CD4-positive, CD25-positive, alpha-beta regulatory T cell (primary cell): Measurements from ENCODE around the gene ZNF335. TPM values are rescaled to one million over a fixed set of nuclear protein-coding genes. Genes with fewer than 3 reads are reported as not detected.

Experiments used
- ATAC-seq, 2 donors: fragments of 150-1000 bp; cut with Tn5 transposase; one replicate each; pipeline ENCODE4 v1.10.0; 2021; ENCODE audit warnings: low read depth in 2 of 2, moderate number of reproducible peaks in 2 of 2, moderate library complexity in 1 of 2
- DNase-seq, 3 donors: peaks; one replicate each; pipeline versions ENCODE4 v3.0.0 to v3.0.0-alpha.2; 2012 to 2022; ENCODE audit warnings: mixed read lengths in 1 of 3
- H3K27ac ChIP-seq: one replicate; pipeline ENCODE4 v1.7.0; 2013; ENCODE audit warnings: mild to moderate bottlenecking, low read length; ENCODE audit not compliant: insufficient read depth, poor library complexity, severe bottlenecking
- H3K27me3 ChIP-seq: one replicate; pipeline ENCODE4 v1.7.0; 2013; ENCODE audit warnings: low read length; ENCODE audit not compliant: control insufficient read depth, insufficient read depth
- H3K36me3 ChIP-seq: one replicate; pipeline ENCODE4 v1.7.0; 2013; ENCODE audit warnings: mild to moderate bottlenecking, low read length, moderate library complexity; ENCODE audit not compliant: control insufficient read depth, insufficient read depth
- H3K4me1 ChIP-seq: 2 replicates; pipeline ENCODE4 v1.7.0; 2013; ENCODE audit warnings: mild to moderate bottlenecking, low read length; ENCODE audit not compliant: insufficient read depth, control insufficient read depth, poor library complexity, severe bottlenecking
- H3K4me3 ChIP-seq: one replicate; pipeline ENCODE4 v1.7.0; 2013; ENCODE audit warnings: low read depth, mild to moderate bottlenecking, low read length, moderate library complexity
- H3K9me3 ChIP-seq, 2 experiments: 1 replicate in 1 of 2; 2 replicates in 1 of 2; pipeline ENCODE4 v1.7.0; 2013; ENCODE audit warnings: low read length in 2 of 2, mild to moderate bottlenecking in 1 of 2, moderate library complexity in 1 of 2; ENCODE audit not compliant: control insufficient read depth in 2 of 2
- H3K27ac Mint-ChIP-seq, 3 donors: one replicate each; pipeline ENCODE4 v1.8.0; 2020 to 2022; ENCODE audit warnings: mild to moderate bottlenecking in 3 of 3, mixed read lengths in 3 of 3, moderate library complexity in 2 of 3
- H3K27me3 Mint-ChIP-seq: one replicate; pipeline ENCODE4 v1.8.0; 2022; ENCODE audit warnings: mild to moderate bottlenecking, mixed read lengths
- H3K36me3 Mint-ChIP-seq: one replicate; pipeline ENCODE4 v1.8.0; 2020; ENCODE audit warnings: mixed read lengths
- H3K4me1 Mint-ChIP-seq, 4 donors: one replicate each; pipeline ENCODE4 v1.8.0; 2020 to 2022; ENCODE audit warnings: mixed read lengths in 4 of 4, mild to moderate bottlenecking in 1 of 4
- H3K4me3 Mint-ChIP-seq, 4 donors: one replicate each; pipeline ENCODE4 v1.8.0; 2020 to 2022; ENCODE audit warnings: mild to moderate bottlenecking in 4 of 4, mixed read lengths in 4 of 4, moderate library complexity in 3 of 4
- H3K9me3 Mint-ChIP-seq, 7 donors: one replicate each; pipeline ENCODE4 v1.8.0; 2020 to 2022; ENCODE audit warnings: mixed read lengths in 7 of 7, mild to moderate bottlenecking in 3 of 7, moderate library complexity in 2 of 7
- polyA plus RNA-seq, 4 donors: library from polyadenylated mRNA; unstranded; fragments of 300-500 nt; fragmentation: Illumina TruSeq; gene quantifications; one replicate each; pipeline ENCODE4 v1.2.3, GENCODE V29; 2021
- total RNA-seq: library from RNA; stranded (reverse); gene quantifications from one replicate; pipeline ENCODE4 v1.2.3, GENCODE V29; 2022

The ZNF335 gene
- total and polyA plus RNA-seq, 5 donors from 2014 or later = 8.2 to 137 (median 12.8) TPM

GRCh38 chr20:45920462-45921336, 51.3 kb downstream of the ZNF335 start:
- no peaks in the 10 kb centered on the region for H3K36me3 Mint-ChIP-seq
- no peaks in the 10 kb centered on the region for H3K4me1 ChIP-seq
- H3K4me3 ChIP-seq = no peak overlapping the region
- H3K4me1 Mint-ChIP-seq = no peaks in the 10 kb centered on the region
- H3K9me3 ChIP-seq = no peaks in the 10 kb centered on the region
- H3K9me3 Mint-ChIP-seq = no peaks in the 10 kb centered on the region
- no peak overlapping the region for H3K27ac Mint-ChIP-seq
- H3K4me3 Mint-ChIP-seq = no peak overlapping the region
- DNase-seq (no peak), ATAC-seq (no peak)
- H3K27ac ChIP-seq = no peak overlapping the region
- peaks cover 52% of the 10 kb centered on the region for H3K27me3 Mint-ChIP-seq
- H3K36me3 ChIP-seq = no peaks in the 10 kb centered on the region
- H3K27me3 ChIP-seq = no peaks in the 10 kb centered on the region

- DNase-seq (no peak), ATAC-seq (no peak)
- Histone ChIP-seq H3K4me3 (no peak overlapping the region), H3K4me1 (no peaks in the 10 kb centered on the region), H3K9me3 (no peaks in the 10 kb centered on the region), H3K27ac (no peak overlapping the region), H3K36me3 (no peaks in the 10 kb centered on the region), H3K27me3 (no peaks in the 10 kb centered on the region)
- Mint-ChIP-seq H3K36me3 (no peaks in the 10 kb centered on the region), H3K4me3 (no peak overlapping the region), H3K27ac (peak overlapping the region in 1 of 3 donors; percentile 71), H3K27me3 (peaks cover 61% of the 10 kb centered on the region), H3K4me1 (no peaks in the 10 kb centered on the region), H3K9me3 (no peaks in the 10 kb centered on the region)
Measured at GRCh38 chr20:45919542-45920399, 52.2 kb downstream of the ZNF335 start.

GRCh38 chr20:45918779-45919537, 53.0 kb downstream of the ZNF335 start:
- H3K9me3 Mint-ChIP-seq = no peaks in the 10 kb centered on the region

GRCh38 chr20:45918182-45918737, 53.7 kb downstream of the ZNF335 start:
- H3K4me3 Mint-ChIP-seq = peak overlapping the region in 1 of 4 donors; percentile 21
- no peak overlapping the region for H3K27ac Mint-ChIP-seq
- no peaks in the 10 kb centered on the region for H3K9me3 ChIP-seq
- H3K27me3 Mint-ChIP-seq = peaks cover 64% of the 10 kb centered on the region
- H3K4me1 Mint-ChIP-seq = no peaks in the 10 kb centered on the region
- no peaks in the 10 kb centered on the region for H3K4me1 ChIP-seq
- no peak overlapping the region for H3K27ac ChIP-seq
- H3K36me3 ChIP-seq = no peaks in the 10 kb centered on the region
- H3K4me3 ChIP-seq = no peak overlapping the region
- H3K36me3 Mint-ChIP-seq = no peaks in the 10 kb centered on the region
- H3K27me3 ChIP-seq = no peaks in the 10 kb centered on the region
- ATAC-seq (no peak), DNase-seq (no peak)
- H3K9me3 Mint-ChIP-seq = no peaks in the 10 kb centered on the region

More at GRCh38 chr20:45918779-45919537, 53.0 kb downstream of the ZNF335 start:
- Mint-ChIP-seq H3K4me1 (no peaks in the 10 kb centered on the region), H3K27ac (no peak overlapping the region), H3K36me3 (no peaks in the 10 kb centered on the region), H3K4me3 (no peak overlapping the region), H3K27me3 (peaks cover 62% of the 10 kb centered on the region)
- no peaks in the 10 kb centered on the region for H3K4me1 ChIP-seq
- DNase-seq = no peak
- no peaks in the 10 kb centered on the region for H3K27me3 ChIP-seq
- H3K4me3 ChIP-seq = no peak overlapping the region
- no peak for ATAC-seq
- H3K36me3 ChIP-seq = no peaks in the 10 kb centered on the region
- H3K27ac ChIP-seq = no peak overlapping the region
- no peaks in the 10 kb centered on the region for H3K9me3 ChIP-seq

- Mint-ChIP-seq H3K27ac (peak overlapping the region in 1 of 3 donors; percentile 59), H3K4me1 (no peaks in the 10 kb centered on the region), H3K4me3 (peak overlapping the region in 1 of 4 donors; percentile 38), H3K27me3 (peaks cover 61% of the 10 kb centered on the region), H3K36me3 (no peaks in the 10 kb centered on the region), H3K9me3 (no peaks in the 10 kb centered on the region)
- DNase-seq (no peak), ATAC-seq (no peak)
- no peaks in the 10 kb centered on the region for H3K4me1 ChIP-seq
- H3K36me3 ChIP-seq = no peaks in the 10 kb centered on the region
- H3K27me3 ChIP-seq = peaks cover 2% of the 10 kb centered on the region
- H3K4me3 ChIP-seq = no peak overlapping the region
- H3K9me3 ChIP-seq = no peaks in the 10 kb centered on the region
- H3K27ac ChIP-seq = no peak overlapping the region
Measured at GRCh38 chr20:45917790-45918141, 54.2 kb downstream of the ZNF335 start.

- no peak for DNase-seq
- Mint-ChIP-seq H3K4me3 (peak overlapping the region in 1 of 4 donors; percentile 50), H3K27me3 (peaks cover 43% of the 10 kb centered on the region), H3K27ac (no peak overlapping the region), H3K4me1 (peaks cover 0 to 21% (median 7%) of the 10 kb centered on the region in 4 donors), H3K9me3 (no peaks in the 10 kb centered on the region), H3K36me3 (no peaks in the 10 kb centered on the region)
- Histone ChIP-seq H3K4me1 (peaks cover 19% of the 10 kb centered on the region), H3K9me3 (no peaks in the 10 kb centered on the region), H3K4me3 (no peak overlapping the region), H3K36me3 (no peaks in the 10 kb centered on the region), H3K27ac (no peak overlapping the region), H3K27me3 (peaks cover 2% of the 10 kb centered on the region)
- no peak for ATAC-seq
Measured at GRCh38 chr20:45913116-45913515, 58.9 kb downstream of the ZNF335 start.

GRCh38 chr20:45912344-45912682, 59.7 kb downstream of the ZNF335 start:
- no peaks in the 10 kb centered on the region for H3K9me3 Mint-ChIP-seq
- Histone ChIP-seq H3K4me3 (no peak overlapping the region), H3K27me3 (peaks cover 2% of the 10 kb centered on the region), H3K27ac (no peak overlapping the region), H3K9me3 (no peaks in the 10 kb centered on the region), H3K36me3 (no peaks in the 10 kb centered on the region), H3K4me1 (peaks cover 19% of the 10 kb centered on the region)
- peaks cover 0 to 21% (median 7%) of the 10 kb centered on the region in 4 donors for H3K4me1 Mint-ChIP-seq
- H3K4me3 Mint-ChIP-seq = peak overlapping the region; percentile 43 to 92 (median 65)
- H3K27ac Mint-ChIP-seq = no peak overlapping the region
- DNase-seq = no peak
- H3K36me3 Mint-ChIP-seq = no peaks in the 10 kb centered on the region
- peaks cover 41% of the 10 kb centered on the region for H3K27me3 Mint-ChIP-seq
- no peak for ATAC-seq
